ENCODE data around the gene ANKMY1.

ANKMY1 gene

GRCh38 chr2:240585101-240585500 lies 27.3 kb upstream of the ANKMY1 start:
- H3K4me3 ChIP-seq (ENCODE audit: low read depth, low read length): peak overlapping the region; percentile 81
- DNase-seq (ENCODE audit: low read depth): no peak
- TF ChIP-seq POLR2A (IDR thresholded peaks at IDR 0.05; ENCODE audit: extremely low read depth, insufficient read length) (no peak), CTCF (IDR thresholded peaks at IDR 0.05; ENCODE audit: low read depth, low read length) (no peak), MYC (IDR thresholded peaks at IDR 0.05; ENCODE audit: low read depth, low read length) (no peak), MAX (IDR thresholded peaks at IDR 0.05; ENCODE audit: low read depth, low read length) (no peak)

GRCh38 chr2:240584486-240585031 lies 26.8 kb upstream of the ANKMY1 start:
- TF ChIP-seq MAX (IDR thresholded peaks at IDR 0.05; ENCODE audit: low read depth, low read length): peak; percentile 85
- TF ChIP-seq MYC (IDR thresholded peaks at IDR 0.05; ENCODE audit: low read depth, low read length): peak; percentile 91
- no peak for TF ChIP-seq POLR2A (IDR thresholded peaks at IDR 0.05; ENCODE audit: extremely low read depth, insufficient read length)
- peak; percentile 99 for DNase-seq (ENCODE audit: low read depth)

GRCh38 chr2:240583774-240584173 lies 26.0 kb upstream of the ANKMY1 start:
- no peak for TF ChIP-seq POLR2A (IDR thresholded peaks at IDR 0.05; ENCODE audit: extremely low read depth, insufficient read length)
- no peak for TF ChIP-seq MAX (IDR thresholded peaks at IDR 0.05; ENCODE audit: low read depth, low read length)
- TF ChIP-seq CTCF (IDR thresholded peaks at IDR 0.05; ENCODE audit: low read depth, low read length): no peak
- H3K4me3 ChIP-seq (ENCODE audit: low read depth, low read length): no peak overlapping the region
- no peak for DNase-seq (ENCODE audit: low read depth)

More at GRCh38 chr2:240584486-240585031, 26.8 kb upstream of the ANKMY1 start:
- peak overlapping the region; percentile 81 for H3K4me3 ChIP-seq (ENCODE audit: low read depth, low read length)

GRCh38 chr2:240582781-240583180 lies 25.0 kb upstream of the ANKMY1 start:
- TF ChIP-seq POLR2A (IDR thresholded peaks at IDR 0.05; ENCODE audit: extremely low read depth, insufficient read length) (no peak), MYC (IDR thresholded peaks at IDR 0.05; ENCODE audit: low read depth, low read length) (no peak), MAX (IDR thresholded peaks at IDR 0.05; ENCODE audit: low read depth, low read length) (no peak), CTCF (IDR thresholded peaks at IDR 0.05; ENCODE audit: low read depth, low read length) (no peak)
- no peak overlapping the region for H3K4me3 ChIP-seq (ENCODE audit: low read depth, low read length)
- DNase-seq (ENCODE audit: low read depth): no peak

GRCh38 chr2:240581811-240582210 lies 24.0 kb upstream of the ANKMY1 start:
- H3K4me3 ChIP-seq (ENCODE audit: low read depth, low read length): no peak overlapping the region
- TF ChIP-seq POLR2A (IDR thresholded peaks at IDR 0.05; ENCODE audit: extremely low read depth, insufficient read length) (no peak), MAX (IDR thresholded peaks at IDR 0.05; ENCODE audit: low read depth, low read length) (no peak), CTCF (IDR thresholded peaks at IDR 0.05; ENCODE audit: low read depth, low read length) (no peak), MYC (IDR thresholded peaks at IDR 0.05; ENCODE audit: low read depth, low read length) (no peak)
- no peak for DNase-seq (ENCODE audit: low read depth)

- DNase-seq (ENCODE audit: low read depth): peak; percentile 95
- H3K4me3 ChIP-seq (ENCODE audit: low read depth, low read length): no peak overlapping the region
- TF ChIP-seq POLR2A (IDR thresholded peaks at IDR 0.05; ENCODE audit: extremely low read depth, insufficient read length) (no peak), MYC (IDR thresholded peaks at IDR 0.05; ENCODE audit: low read depth, low read length) (peak; percentile 90), CTCF (IDR thresholded peaks at IDR 0.05; ENCODE audit: low read depth, low read length) (peak; percentile 43), MAX (IDR thresholded peaks at IDR 0.05; ENCODE audit: low read depth, low read length) (peak; percentile 94)
Measured at GRCh38 chr2:240579771-240580614, 22.2 kb upstream of the ANKMY1 start.

Measured in NB4 (cell line).